IPS-11a (cell line): Measurements from ENCODE around the gene PRSS56.

Experiments used
- H3K4me3 ChIP-seq: one replicate; pipeline ENCODE4 v1.5.1; 2013; ENCODE audit warnings: low read depth, low read length, control low read depth

The PRSS56 gene

DNA sequence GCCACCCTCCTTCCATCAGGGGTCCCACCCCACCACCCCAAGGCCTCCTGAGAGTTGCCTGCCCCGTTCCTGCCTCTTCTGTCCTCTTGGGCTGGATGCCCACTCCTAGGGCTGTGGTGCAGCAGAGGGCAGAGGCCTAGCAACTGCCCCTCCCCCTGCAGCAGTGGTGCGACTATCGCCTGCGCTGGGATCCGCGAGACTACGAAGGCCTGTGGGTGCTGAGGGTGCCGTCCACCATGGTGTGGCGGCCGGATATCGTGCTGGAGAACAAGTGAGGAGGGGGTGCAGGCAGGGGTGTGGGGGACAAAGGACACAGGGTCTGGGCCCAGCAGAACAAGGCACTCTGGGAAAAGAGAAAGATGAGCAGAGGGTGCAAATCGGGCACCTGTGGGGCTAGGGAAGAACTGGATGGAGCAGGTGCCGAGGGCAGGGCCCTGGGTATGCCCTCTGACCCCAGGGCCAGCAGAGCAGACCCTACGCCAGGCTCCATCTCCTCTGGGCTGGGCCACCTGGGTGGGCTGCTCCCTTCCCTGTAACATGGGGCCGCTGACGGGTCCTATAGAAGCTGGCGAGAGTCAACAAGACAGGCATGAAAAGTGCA, 20.4 kb downstream of the PRSS56 start:
- H3K4me3 ChIP-seq, result no peak overlapping the region

DNA sequence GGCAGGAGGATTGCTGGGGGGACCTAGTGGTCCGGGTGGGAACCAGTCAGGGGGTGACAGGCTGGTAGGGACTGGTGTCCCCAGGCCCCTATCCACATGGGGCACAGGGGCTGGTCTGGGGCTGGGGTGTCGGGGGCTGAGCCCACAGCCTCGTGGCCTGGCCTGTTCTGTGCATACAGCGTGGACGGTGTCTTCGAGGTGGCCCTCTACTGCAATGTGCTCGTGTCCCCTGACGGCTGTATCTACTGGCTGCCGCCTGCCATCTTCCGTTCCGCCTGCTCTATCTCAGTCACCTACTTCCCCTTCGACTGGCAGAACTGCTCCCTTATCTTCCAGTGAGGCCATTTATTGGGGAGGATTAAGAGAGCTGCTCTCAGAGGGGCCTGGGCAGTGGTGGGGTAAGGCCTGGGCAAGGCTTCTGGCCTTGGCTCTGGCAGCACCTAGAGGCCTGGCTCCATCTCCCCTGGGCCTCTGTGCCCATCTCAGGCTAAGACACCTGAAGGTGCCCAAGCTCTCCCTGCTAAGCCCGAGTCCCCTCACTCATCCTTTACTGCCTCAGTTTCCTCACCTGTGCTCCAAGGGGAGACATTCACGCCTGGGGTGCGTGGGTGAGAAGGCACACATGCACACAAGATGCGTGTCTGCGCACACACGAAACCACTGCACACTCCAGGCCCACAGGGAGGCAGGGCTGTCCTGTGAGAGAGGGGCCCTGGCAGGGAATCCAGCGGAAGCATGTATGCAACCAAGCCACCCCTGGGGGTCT, 21.2 kb downstream of the PRSS56 start:
- H3K4me3 ChIP-seq, result no peak overlapping the region

DNA sequence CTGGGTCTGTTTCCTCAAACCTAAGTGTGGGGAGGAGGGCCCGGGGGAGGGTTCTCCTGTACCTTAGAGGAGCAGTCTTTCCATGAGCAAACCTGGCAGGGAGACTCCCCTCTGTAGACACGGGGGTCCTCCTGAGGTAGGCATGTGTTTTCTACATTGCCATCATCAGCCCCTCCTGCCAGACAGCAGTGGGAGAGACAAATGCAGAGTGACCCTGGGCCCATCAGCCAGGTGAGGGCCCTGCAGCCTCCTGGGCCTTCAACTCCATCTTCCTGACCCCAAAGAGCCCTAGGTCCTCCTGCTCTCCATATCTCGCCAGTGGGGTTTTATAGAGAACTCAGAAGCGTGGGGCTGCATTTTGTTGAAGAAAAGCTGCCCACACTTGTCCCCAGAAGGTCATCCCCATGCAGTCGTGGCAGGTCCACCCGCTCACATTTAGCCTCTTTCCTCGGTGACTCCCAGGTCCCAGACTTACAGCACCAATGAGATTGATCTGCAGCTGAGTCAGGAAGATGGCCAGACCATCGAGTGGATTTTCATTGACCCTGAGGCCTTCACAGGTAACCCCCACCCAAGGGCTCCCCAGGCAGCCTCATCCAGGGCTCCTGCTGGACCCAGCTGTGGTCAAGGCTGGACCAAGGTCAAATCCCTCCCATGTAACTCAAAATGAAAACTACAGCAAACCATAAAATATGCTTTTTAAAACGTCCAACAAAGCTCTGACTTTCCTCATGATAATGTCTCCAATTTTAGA, 21.9 kb downstream of the PRSS56 start:
- H3K4me3 ChIP-seq, result no peak overlapping the region

DNA sequence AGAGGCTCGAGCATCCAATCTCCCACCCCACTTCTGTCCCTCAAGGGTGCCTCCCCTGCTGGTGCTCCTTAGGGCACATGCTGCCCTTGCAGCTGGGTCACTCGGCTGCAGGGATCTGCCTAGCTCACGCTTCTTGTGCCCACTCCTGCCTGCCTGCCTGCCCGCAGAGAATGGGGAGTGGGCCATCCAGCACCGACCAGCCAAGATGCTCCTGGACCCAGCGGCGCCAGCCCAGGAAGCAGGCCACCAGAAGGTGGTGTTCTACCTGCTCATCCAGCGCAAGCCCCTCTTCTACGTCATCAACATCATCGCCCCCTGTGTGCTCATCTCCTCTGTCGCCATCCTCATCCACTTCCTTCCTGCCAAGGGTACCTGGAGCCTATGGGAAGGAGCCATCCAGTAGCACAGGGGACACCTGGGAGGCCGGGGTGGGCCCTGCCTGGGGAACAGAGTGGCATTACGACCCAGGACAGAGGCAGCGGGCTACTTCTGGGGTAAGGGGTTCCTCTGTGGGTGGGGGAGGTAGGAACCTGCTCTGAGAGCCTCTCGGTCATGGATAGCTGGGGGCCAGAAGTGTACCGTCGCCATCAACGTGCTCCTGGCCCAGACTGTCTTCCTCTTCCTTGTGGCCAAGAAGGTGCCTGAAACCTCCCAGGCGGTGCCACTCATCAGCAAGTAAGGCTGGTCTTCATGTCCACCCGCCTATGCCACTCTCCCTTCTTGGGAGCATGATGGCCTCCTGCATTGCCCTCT, 22.7 kb downstream of the PRSS56 start:
- no peak overlapping the region for H3K4me3 ChIP-seq

DNA sequence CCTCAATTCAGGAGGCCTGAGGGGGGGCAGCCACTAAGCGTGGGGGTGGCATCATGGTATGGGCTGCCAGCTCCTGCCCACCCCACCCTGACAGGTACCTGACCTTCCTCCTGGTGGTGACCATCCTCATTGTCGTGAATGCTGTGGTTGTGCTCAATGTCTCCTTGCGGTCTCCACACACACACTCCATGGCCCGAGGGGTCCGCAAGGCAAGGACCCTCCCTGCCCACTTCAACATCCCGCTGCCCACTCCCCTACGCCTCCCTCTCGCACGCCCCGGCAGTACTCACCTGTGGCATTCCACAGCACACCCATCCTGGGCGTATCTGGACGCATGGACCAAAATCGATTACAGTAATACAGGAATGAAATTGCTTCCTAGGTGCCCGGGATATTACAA, 23.3 kb downstream of the PRSS56 start:
- H3K4me3 ChIP-seq, result no peak overlapping the region

DNA sequence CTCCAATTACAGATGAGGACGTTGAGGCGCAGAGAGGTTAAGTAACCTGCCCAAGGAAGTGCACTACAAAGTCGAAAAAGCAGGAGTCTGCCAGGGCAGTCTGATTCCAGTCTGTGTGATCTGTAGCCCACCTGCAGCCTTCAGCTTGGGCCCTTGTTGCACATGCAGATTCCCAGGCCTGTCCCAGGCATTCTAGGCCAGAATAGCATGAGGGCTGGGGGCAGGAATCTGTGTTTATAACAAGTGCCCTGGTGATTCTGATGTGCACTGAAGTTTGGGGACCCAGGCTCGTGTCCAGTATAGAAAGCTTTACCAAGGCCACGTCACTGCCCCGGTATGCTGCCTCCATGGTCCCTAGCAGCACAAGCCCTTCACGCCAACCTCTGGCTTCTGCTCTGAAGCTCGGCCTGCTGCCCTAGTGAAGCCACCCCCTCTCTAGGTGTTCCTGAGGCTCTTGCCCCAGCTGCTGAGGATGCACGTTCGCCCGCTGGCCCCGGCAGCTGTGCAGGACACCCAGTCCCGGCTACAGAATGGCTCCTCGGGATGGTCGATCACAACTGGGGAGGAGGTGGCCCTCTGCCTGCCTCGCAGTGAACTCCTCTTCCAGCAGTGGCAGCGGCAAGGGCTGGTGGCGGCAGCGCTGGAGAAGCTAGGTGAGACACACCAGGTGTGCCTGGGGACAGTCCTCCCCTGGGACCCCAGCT, 23.9 kb downstream of the PRSS56 start:
- H3K4me3 ChIP-seq, result no peak overlapping the region

DNA sequence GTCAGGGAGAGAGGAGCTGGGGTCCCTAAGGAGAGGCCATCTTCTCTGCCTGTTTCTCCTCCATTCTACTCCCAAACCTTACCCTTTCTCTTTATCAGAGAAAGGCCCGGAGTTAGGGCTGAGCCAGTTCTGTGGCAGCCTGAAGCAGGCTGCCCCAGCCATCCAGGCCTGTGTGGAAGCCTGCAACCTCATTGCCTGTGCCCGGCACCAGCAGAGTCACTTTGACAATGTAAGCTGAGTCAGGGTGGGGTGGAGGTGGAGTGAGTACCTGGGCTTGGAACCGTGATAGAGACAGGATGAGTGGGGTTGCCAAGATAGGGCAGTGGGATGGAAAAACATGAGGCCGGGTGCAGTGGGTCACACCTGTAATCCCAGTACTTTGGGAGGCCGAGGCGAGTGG, 24.5 kb downstream of the PRSS56 start:
- no peak overlapping the region for H3K4me3 ChIP-seq

DNA sequence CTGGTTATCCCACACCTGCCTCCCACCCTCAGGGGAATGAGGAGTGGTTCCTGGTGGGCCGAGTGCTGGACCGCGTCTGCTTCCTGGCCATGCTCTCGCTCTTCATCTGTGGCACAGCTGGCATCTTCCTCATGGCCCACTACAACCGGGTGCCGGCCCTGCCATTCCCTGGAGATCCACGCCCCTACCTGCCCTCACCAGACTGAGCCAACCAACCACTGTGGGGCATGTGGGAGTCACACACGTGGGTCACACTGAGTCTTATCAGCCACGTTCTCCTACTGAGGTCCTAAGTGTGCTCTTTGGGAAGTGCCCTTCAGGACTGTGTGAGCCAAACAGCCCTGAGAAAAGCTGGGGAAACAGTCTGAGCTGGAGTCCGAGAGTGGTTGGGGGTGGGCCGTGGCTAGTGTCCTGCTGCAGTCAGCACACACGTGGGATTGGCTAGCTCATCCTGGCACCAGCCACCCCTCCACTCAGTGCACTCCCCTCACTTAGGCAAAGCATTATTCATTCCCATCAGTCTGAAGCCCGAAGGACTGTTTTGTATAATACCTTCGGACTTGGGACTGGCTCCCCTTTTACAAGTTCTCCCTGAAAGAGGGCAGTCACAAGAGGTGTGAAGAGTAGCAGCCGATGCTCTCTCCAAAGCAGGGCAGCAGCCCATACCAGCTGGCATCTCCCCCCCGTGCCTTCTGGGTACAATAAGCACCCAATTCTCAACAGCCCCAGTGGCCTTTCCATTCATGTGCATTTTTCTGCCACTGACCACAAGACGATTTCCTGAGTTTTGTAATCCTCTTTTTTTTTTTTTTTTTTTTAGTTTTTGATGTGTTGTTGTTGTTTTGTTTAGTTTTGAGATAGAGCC, 25.6 kb downstream of the PRSS56 start:
- H3K4me3 ChIP-seq, result no peak overlapping the region

DNA sequence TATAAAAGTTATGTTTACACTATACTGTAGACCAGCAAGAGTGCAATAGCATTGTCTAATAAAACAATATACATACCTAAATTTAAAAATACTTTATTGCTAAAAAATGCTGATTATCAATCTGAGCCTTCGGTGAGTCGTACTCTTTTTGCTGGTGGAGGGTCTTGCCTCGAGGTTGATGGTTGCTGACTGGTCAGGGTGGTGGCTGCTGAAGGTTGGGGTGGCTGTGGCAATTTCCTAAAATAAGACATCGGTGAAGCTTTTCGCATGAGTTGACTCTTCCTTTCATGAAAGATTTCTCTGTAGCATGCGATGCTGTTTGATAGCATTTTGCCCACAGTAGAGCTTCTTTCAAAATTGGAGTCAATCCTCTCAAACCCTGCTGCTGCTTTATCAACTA, 27.8 kb downstream of the PRSS56 start:
- H3K4me3 ChIP-seq, result no peak overlapping the region

DNA sequence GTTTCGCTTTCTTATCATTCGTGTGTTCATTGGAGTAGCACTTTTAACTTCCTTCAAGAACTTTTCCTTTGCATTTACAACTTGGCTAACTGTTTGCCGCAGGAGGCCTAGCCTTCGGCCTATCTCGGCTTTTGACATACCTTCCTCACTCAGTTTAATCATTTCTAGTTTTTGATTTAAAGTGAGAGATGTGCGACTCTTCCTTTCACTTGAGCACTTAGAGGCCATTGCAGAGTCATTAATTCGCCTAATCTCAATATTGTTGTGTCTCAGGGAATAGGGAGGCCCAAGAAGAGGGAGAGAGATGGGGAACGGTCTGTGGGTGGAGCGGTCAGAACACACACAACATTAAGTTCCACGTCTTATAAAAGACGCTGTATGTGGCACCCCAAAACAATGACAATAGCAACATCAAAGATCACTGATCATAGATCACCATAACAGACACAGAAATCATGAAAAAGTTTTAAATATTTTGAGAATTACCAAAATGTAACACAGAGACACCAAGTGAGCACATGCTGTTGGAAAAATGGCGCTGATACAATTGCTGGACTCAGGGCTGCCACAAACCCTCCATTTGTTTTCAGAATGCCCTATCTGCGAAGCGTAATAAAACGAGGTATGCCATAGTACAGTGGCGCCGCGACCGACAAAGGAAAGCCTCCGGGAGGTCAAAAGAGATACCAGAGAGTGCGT, 29.6 kb downstream of the PRSS56 start:
- peak overlapping the region; percentile 88 for H3K4me3 ChIP-seq

DNA sequence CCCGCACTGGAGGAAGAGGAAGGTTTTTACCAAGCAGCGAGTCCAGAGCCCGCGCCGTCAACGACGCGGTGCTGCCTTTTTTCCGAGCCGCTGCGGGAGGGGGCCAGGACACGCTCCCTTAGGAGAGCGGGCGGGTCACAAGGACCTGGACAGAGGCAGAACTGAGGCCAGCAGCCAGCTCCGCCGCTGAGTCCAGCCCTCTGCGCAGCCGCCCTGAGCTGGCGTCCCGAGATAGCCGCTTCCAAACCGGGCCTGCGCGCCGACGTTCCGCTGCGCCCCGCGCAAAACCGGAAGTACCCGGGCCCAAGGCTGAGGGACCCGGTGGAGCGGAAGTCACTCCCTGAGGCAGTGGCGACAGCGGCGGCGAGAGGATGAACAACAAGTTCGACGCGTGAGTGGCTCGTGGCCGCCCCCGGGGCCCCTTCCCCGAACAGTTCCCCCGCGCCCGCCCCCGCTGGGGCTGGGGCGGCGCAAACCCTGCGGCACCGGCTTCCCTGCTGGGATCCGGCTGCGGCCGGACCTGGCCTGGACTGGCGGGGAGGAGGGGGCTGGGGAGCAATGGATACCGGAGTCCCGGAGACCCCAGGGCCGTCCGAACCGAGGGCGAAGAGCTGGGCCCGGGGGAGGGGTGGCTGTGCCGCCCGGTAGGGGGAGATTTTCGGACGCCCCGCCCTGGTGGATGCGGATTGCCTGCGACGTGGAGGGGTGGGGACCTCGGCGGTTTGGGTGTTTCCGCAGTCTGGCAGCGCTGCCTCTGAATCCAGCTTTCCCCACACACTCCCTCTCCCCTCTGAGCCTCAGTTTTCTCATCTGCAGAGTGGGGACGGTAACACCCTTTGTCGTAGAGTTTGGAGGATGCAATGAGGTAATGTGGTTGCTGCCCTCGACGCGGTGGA, 30.4 kb downstream of the PRSS56 start, which contains the start of the genes EIF4E2 and TIGD1:
Gene EIF4E2, plus strand, starts transcription at position 336 of the 896 bp plus-strand sequence. Its CDS starts 36 bp downstream, at position 372.
Gene TIGD1, minus strand, starts transcription at position 204 of the 896 bp plus-strand sequence. CDS start 675 bp downstream, outside the sequence.
- H3K4me3 ChIP-seq, result peak within 1 kb of the TSS; percentile 88

DNA sequence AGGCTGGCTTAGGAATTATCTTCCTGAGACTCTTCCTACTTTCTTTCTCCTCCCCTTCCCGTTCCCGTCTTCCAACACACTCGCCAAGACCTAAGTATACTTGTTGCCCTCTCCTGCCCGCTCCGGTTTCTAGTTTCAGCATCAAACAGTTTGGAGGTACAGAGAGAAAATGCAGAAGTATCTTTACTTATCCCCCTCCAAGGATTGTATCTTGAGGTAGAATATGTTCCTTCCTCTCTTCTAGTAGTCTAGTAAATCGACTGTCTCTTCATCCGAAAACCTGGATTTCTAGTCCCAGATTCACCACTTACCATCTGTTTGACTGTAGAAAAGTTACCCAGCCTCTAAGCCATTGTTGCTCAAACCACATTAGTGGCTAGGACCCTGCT, 31.1 kb downstream of the PRSS56 start:
- H3K4me3 ChIP-seq, result peak overlapping the region; percentile 88

DNA sequence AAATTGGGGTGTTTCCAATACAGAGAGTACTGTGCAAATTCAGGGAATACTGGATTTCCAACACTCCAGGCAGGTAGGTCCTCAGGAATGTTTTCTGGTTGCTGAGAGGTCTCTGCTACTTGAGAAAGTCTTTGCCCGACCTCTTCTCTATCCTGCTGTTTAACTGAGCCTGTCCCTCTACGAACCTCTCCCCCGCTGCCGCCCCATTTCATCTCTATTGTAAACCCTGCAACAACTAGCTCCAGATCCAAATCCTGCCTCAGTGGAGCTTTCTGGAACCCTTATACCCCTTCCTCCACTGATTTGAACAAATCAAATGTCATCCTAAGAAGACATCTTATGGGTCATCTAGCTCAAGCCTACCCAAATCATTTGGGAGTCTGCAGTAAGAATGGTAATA, 31.6 kb downstream of the PRSS56 start:
- peak overlapping the region; percentile 88 for H3K4me3 ChIP-seq

DNA sequence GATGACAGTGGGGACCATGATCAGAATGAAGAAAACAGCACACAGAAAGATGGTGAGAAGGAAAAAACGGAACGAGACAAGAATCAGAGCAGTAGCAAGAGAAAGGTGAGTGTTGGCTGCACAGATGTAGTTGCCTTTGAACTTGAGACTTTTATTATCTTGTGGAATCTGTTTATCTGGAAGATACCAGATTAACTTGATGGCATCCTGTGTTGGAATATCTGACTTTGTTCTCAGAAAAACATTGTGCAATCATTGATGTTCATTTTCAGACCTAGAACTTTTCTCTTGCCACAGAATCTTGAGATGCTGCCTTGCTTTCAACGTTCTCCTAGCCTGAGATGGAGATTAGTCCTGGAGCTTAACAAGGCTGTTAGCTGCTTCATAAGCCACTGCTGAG, 36.2 kb downstream of the PRSS56 start:
- H3K4me3 ChIP-seq, result no peak overlapping the region

DNA sequence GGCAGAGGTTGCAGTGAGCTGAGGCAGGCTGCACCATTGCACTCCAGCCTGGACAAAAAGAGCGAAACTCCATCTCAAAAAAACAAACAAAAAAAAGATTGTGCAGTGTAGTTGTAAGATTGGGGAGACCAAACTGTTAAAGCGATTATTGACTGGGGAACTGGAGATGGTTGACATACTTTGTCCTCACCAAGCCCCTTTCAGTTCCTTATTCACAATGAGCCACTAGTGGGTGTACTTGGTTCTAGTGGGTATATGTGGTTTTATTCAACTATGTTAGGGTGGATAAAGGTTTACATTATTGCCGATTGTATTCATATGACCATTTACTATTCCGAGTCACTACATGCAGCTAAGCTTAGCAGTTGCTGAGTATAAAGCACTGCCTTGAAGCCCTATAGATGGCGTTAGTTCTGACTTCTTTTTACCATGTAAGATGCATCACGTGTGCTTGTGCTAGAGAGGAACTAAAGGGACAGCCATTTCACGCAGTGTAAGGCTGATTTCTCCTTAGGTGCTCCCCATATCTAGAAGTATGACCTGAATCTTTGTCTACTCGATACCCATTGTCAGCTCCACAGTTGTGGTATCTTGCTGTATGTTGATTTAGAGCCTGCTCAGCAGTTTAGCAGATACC, 42.4 kb downstream of the PRSS56 start:
- no peak overlapping the region for H3K4me3 ChIP-seq

DNA sequence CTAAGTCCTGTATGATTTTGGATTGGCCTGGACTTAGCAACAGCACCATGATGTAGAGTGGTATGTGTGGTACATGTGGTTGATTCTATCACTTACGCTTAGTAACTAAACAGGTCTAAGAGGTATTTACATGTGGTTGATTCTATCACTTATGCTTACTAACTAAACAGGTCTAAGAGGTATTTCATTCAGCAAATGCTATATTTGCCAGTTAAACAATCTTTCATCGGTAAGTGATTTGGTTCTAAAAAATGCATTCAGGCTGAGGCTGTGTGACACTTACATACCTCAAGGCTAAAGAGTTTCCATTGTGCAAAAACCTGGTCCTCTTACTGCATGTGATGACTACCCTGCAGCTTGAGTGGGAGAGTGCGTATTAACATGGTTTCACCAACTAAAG, 43.4 kb downstream of the PRSS56 start:
- no peak overlapping the region for H3K4me3 ChIP-seq

DNA sequence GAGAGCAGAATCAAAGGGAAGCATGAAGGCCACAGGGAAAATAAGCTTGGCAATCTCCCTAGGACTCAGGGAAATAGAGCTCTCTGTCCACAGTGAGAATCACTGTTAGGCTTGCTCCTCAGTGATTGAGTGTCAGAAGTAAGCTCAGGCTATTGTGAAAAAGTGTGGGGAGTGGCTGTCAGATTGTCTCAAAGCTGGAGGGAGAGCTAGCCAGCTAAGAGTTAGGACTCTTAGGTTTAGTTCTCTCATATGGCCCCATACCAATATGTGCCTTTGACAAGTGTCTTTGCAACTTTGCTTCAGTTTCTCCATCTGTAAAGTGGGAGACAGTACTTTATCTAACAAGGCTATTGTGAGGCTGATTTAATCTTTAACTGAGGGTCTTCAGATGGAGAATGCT, 47.5 kb downstream of the PRSS56 start:
- H3K4me3 ChIP-seq, result no peak overlapping the region
